ENCODE data around the gene OLIG2. TPM values are rescaled to one million over a fixed set of nuclear protein-coding genes. Genes with fewer than 3 reads are reported as not detected.

Gene OLIG2
- total and polyA plus RNA-seq, 4 experiments from 2014 or later = not detected

DNA sequence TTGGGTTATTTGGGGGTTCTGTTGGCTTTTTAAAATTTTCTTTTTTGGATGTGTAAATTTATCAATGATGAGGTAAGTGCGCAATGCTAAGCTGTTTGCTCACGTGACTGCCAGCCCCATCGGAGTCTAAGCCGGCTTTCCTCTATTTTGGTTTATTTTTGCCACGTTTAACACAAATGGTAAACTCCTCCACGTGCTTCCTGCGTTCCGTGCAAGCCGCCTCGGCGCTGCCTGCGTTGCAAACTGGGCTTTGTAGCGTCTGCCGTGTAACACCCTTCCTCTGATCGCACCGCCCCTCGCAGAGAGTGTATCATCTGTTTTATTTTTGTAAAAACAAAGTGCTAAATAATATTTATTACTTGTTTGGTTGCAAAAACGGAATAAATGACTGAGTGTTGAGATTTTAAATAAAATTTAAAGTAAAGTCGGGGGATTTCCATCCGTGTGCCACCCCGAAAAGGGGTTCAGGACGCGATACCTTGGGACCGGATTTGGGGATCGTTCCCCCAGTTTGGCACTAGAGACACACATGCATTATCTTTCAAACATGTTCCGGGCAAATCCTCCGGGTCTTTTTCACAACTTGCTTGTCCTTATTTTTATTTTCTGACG, 3.1 kb downstream of the OLIG2 start:
- ChIA-PET POLR2A (ENCODE audit: partially characterized antibody) (no interaction called here), CTCF (ENCODE audit: partially characterized antibody) (no interaction called here)
- H3K27me3 ChIP-seq (ENCODE audit: insufficient read depth, low read length) = peaks cover 70% of the 10 kb centered on the region
- no peaks in the 10 kb centered on the region for H3K36me3 Mint-ChIP-seq
- peaks cover 0 to 13% (median 0%) of the 10 kb centered on the region in 8 donors for H3K9me3 Mint-ChIP-seq
- intact Hi-C loops (cut with micrococcal nuclease) = no loop called here
- no peak overlapping the region for H3K4me3 ChIP-seq (ENCODE audit: low read length in 2 of 2)
- H3K4me1 Mint-ChIP-seq = peaks cover 17 to 48% (median 36%) of the 10 kb centered on the region in 4 donors
- H3K27me3 Mint-ChIP-seq = peaks cover 53 to 57% of the 10 kb centered on the region in 2 donors
- H3K27ac ChIP-seq (ENCODE audit: low read depth, low read length) = no peak overlapping the region
- H3K36me3 ChIP-seq (ENCODE audit: insufficient read depth, low read length) = no peaks in the 10 kb centered on the region
- peak in 2 of 5 donors; percentile 40 to 43 for DNase-seq
- H3K27ac Mint-ChIP-seq = peak overlapping the region in 3 of 7 donors; percentile 47 to 50 (median 49)
- no peaks in the 10 kb centered on the region for H3K9me3 ChIP-seq (ENCODE audit: control insufficient read depth in 1 of 2, low read length in 2 of 2)
- peak overlapping the region; percentile 55 to 88 (median 74) for H3K4me3 Mint-ChIP-seq
- peaks cover 51% of the 10 kb centered on the region for H3K4me1 ChIP-seq (ENCODE audit: insufficient read depth, low read length)

DNA sequence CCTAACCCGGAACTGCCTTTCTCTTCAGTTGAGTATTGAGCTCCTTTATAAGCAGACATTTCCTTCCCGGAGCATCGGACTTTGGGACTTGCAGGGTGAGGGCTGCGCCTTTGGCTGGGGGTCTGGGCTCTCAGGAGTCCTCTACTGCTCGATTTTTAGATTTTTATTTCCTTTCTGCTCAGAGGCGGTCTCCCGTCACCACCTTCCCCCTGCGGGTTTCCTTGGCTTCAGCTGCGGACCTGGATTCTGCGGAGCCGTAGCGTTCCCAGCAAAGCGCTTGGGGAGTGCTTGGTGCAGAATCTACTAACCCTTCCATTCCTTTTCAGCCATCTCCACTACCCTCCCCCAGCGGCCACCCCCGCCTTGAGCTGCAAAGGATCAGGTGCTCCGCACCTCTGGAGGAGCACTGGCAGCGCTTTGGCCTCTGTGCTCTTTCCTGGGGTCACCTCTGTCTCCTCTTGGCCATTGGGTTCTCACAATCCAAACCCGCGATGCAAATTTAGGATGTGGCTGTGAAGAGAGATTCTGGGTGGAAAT, 3.7 kb downstream of the OLIG2 start:
- CTCF ChIA-PET (ENCODE audit: partially characterized antibody) = no interaction called here
- POLR2A ChIA-PET (ENCODE audit: partially characterized antibody) = no interaction called here
- Mint-ChIP-seq H3K9me3 (peaks cover 0 to 10% (median 0%) of the 10 kb centered on the region in 8 donors), H3K27ac (no peak overlapping the region), H3K36me3 (no peaks in the 10 kb centered on the region), H3K4me3 (peak overlapping the region; percentile 55 to 88 (median 74)), H3K4me1 (peaks cover 13 to 42% (median 31%) of the 10 kb centered on the region in 4 donors), H3K27me3 (peaks cover 48 to 52% of the 10 kb centered on the region in 2 donors)
- no peak for DNase-seq
- Histone ChIP-seq H3K4me3 (ENCODE audit: low read length in 2 of 2) (no peak overlapping the region), H3K36me3 (ENCODE audit: insufficient read depth, low read length) (no peaks in the 10 kb centered on the region), H3K9me3 (ENCODE audit: control insufficient read depth in 1 of 2, low read length in 2 of 2) (no peaks in the 10 kb centered on the region), H3K27ac (ENCODE audit: low read depth, low read length) (no peak overlapping the region), H3K4me1 (ENCODE audit: insufficient read depth, low read length) (peaks cover 46% of the 10 kb centered on the region), H3K27me3 (ENCODE audit: insufficient read depth, low read length) (peaks cover 65% of the 10 kb centered on the region)
- intact Hi-C loops (cut with micrococcal nuclease) = no loop called here

DNA sequence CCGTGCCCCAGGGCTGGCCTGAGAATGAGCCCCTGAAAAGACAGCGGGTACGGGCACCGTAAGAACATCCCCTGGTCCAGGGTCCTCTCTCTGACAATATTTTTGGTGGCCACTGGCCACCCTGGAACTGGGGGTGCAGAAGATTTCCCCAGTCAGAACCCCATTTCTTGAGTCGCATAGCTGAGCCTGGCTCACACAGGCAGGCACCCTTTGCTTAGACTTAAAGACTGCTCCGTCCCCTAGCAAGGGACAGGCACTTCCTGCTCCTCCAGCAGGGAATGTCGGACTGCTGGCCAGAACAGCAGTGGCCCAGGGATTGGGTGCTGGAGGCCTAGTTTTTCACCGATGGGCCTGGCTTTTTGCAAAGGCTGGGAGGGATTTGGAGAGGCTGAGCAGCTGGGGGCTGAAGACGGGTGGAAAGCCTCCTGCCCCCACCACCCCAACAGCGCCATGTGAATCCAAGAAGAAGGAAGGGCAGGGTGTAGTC, 4.3 kb downstream of the OLIG2 start:
- Mint-ChIP-seq H3K27ac (no peak overlapping the region), H3K36me3 (no peaks in the 10 kb centered on the region), H3K4me1 (peaks cover 13 to 39% (median 26%) of the 10 kb centered on the region in 4 donors), H3K9me3 (peaks cover 0 to 4% (median 0%) of the 10 kb centered on the region in 8 donors), H3K27me3 (peaks cover 43 to 47% of the 10 kb centered on the region in 2 donors), H3K4me3 (peak overlapping the region in 2 of 8 donors; percentile 20 to 88)
- H3K4me1 ChIP-seq (ENCODE audit: insufficient read depth, low read length) = peaks cover 40% of the 10 kb centered on the region
- POLR2A ChIA-PET (ENCODE audit: partially characterized antibody) = no interaction called here
- no peaks in the 10 kb centered on the region for H3K36me3 ChIP-seq (ENCODE audit: insufficient read depth, low read length)
- H3K9me3 ChIP-seq (ENCODE audit: control insufficient read depth in 1 of 2, low read length in 2 of 2) = no peaks in the 10 kb centered on the region
- intact Hi-C loops (cut with micrococcal nuclease) = no loop called here
- CTCF ChIA-PET (ENCODE audit: partially characterized antibody) = no interaction called here
- H3K27me3 ChIP-seq (ENCODE audit: insufficient read depth, low read length) = peaks cover 59% of the 10 kb centered on the region
- H3K27ac ChIP-seq (ENCODE audit: low read depth, low read length) = no peak overlapping the region
- H3K4me3 ChIP-seq (ENCODE audit: low read length in 2 of 2) = no peak overlapping the region
- DNase-seq = no peak

DNA sequence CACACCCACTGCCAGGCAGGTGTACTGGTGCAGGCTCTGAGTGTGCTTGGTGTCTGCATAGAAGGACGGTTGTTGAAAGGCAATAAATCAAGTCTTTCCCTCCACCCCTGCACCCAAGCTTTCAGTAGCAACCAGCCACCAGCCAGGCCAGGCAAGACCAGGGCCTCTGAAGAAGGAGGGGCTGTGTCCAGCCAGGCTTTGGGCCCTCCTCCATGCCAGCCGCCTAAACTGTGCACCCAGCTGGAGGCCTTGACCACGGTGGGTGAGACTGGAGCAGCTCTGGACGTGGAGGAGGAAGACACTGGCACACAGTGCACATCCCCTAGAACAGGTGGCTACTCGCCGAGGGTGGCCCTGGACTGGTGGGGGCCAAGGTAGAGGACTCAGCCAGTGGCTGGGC, 4.9 kb downstream of the OLIG2 start:
- CTCF ChIA-PET (ENCODE audit: partially characterized antibody) = no interaction called here
- Mint-ChIP-seq H3K4me1 (peaks cover 13 to 39% (median 25%) of the 10 kb centered on the region in 4 donors), H3K27ac (no peak overlapping the region), H3K4me3 (no peak overlapping the region), H3K27me3 (peaks cover 42 to 45% of the 10 kb centered on the region in 2 donors), H3K36me3 (no peaks in the 10 kb centered on the region), H3K9me3 (peaks cover 0 to 4% (median 0%) of the 10 kb centered on the region in 8 donors)
- intact Hi-C loops (cut with micrococcal nuclease) = no loop called here
- H3K36me3 ChIP-seq (ENCODE audit: insufficient read depth, low read length) = no peaks in the 10 kb centered on the region
- no peaks in the 10 kb centered on the region for H3K9me3 ChIP-seq (ENCODE audit: control insufficient read depth in 1 of 2, low read length in 2 of 2)
- H3K27me3 ChIP-seq (ENCODE audit: insufficient read depth, low read length) = peaks cover 54% of the 10 kb centered on the region
- peaks cover 38% of the 10 kb centered on the region for H3K4me1 ChIP-seq (ENCODE audit: insufficient read depth, low read length)
- H3K4me3 ChIP-seq (ENCODE audit: low read length in 2 of 2) = no peak overlapping the region
- DNase-seq = no peak
- H3K27ac ChIP-seq (ENCODE audit: low read depth, low read length) = no peak overlapping the region
- POLR2A ChIA-PET (ENCODE audit: partially characterized antibody) = no interaction called here

DNA sequence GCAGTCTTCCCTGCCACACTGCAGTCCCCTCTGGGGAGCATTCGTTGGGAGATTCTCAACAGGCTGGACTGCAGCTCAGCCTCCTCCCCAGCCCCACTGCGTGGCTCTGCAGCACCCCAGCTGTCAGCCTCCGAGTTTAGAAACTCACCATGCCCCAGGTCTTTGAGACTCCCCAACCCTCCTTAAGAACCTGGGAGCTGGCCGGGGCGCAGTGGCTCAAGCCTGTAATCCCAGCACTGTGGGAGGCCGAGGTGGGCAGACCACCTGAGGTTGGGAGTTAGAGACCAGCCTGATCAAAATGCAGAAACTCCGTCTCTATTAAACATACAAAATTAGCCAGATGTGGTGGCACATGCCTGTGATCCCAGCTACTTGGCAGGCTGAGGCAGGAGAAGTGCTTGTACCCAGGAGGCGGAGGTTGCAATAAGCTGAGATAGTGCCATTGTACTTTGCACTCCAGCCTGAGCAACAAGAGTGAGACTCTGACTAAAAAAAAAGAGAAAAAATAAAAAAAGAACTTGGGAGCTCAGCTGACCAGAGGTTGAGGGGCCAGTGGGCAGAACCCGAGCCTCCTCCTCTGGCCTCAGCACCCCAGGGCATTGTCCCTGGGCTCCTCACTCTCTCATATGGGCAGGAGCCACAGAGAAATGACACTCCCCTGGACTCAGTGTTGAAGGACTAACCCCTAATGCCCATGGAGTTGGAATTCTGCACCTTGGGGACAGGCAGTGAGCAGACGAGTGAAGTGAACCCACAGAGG, 5.6 kb downstream of the OLIG2 start:
- CTCF ChIA-PET (ENCODE audit: partially characterized antibody) = no interaction called here
- no peak overlapping the region for H3K27ac ChIP-seq (ENCODE audit: low read depth, low read length)
- no peak overlapping the region for H3K4me3 Mint-ChIP-seq
- no peak overlapping the region for H3K4me3 ChIP-seq (ENCODE audit: low read length in 2 of 2)
- no peak for DNase-seq
- no peaks in the 10 kb centered on the region for H3K36me3 ChIP-seq (ENCODE audit: insufficient read depth, low read length)
- intact Hi-C loops (cut with micrococcal nuclease) = no loop called here
- H3K27me3 Mint-ChIP-seq = peaks cover 35 to 39% of the 10 kb centered on the region in 2 donors
- POLR2A ChIA-PET (ENCODE audit: partially characterized antibody) = no interaction called here
- H3K9me3 ChIP-seq (ENCODE audit: control insufficient read depth in 1 of 2, low read length in 2 of 2) = no peaks in the 10 kb centered on the region
- H3K27me3 ChIP-seq (ENCODE audit: insufficient read depth, low read length) = peaks cover 48% of the 10 kb centered on the region
- H3K9me3 Mint-ChIP-seq = peaks cover 0 to 4% (median 0%) of the 10 kb centered on the region in 8 donors
- peaks cover 10 to 34% (median 21%) of the 10 kb centered on the region in 4 donors for H3K4me1 Mint-ChIP-seq
- no peaks in the 10 kb centered on the region for H3K36me3 Mint-ChIP-seq
- H3K4me1 ChIP-seq (ENCODE audit: insufficient read depth, low read length) = peaks cover 35% of the 10 kb centered on the region
- H3K27ac Mint-ChIP-seq = no peak overlapping the region

DNA sequence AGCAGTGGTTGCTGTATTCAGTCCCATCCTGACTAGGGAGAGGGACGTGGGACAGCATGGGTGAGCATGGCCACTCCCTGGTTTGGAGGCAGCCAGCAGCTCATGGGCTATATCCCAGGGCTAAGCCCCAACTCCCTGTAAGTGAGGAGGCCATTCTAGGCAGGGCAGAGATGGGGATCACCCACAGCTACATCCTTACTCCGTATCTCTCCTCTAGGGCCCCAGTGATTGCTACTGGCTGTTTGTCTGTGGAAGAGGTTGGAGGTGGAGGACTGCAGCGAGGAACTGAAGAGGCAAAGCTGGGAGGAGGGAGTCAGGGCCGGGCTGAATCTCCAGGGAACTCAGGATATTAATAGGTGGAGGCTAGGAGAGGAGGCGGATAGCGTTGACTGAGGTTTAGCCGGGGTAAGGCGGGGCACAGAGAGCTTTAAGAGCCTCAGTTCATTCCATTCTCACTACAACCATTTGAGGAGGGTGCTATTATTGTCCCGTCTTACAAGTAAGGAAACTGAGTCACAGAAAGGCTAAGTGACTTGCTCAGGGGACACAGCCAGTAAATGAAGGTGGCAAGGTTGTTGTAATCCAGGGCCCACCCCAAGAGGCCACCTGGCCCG, 6.8 kb downstream of the OLIG2 start:
- Mint-ChIP-seq H3K4me3 (no peak overlapping the region), H3K36me3 (no peaks in the 10 kb centered on the region), H3K9me3 (no peaks in the 10 kb centered on the region), H3K27ac (no peak overlapping the region), H3K4me1 (peaks cover 16 to 34% (median 24%) of the 10 kb centered on the region in 4 donors), H3K27me3 (peaks cover 29 to 30% of the 10 kb centered on the region in 2 donors)
- Histone ChIP-seq H3K27ac (ENCODE audit: low read depth, low read length) (no peak overlapping the region), H3K4me1 (ENCODE audit: insufficient read depth, low read length) (peaks cover 31% of the 10 kb centered on the region), H3K9me3 (ENCODE audit: control insufficient read depth in 1 of 2, low read length in 2 of 2) (no peaks in the 10 kb centered on the region), H3K27me3 (ENCODE audit: insufficient read depth, low read length) (peaks cover 40% of the 10 kb centered on the region), H3K4me3 (ENCODE audit: low read length in 2 of 2) (no peak overlapping the region), H3K36me3 (ENCODE audit: insufficient read depth, low read length) (no peaks in the 10 kb centered on the region)
- CTCF ChIA-PET (ENCODE audit: partially characterized antibody) = no interaction called here
- DNase-seq = no peak
- POLR2A ChIA-PET (ENCODE audit: partially characterized antibody) = no interaction called here
- intact Hi-C loops (cut with micrococcal nuclease) = no loop called here

Measured in CD4-positive, alpha-beta memory T cell (primary cell).